Measurements from ENCODE around the gene ANGPT4. TPM values are rescaled to one million over a fixed set of nuclear protein-coding genes. Genes with fewer than 3 reads are reported as not detected.

The ANGPT4 gene
- total and polyA plus RNA-seq, 2 of the 8 experiments (the other 6 are each of a cell fraction or from before 2014, with no cell fraction given) = 0.07 to 0.33 TPM

- TF ChIP-seq BRCA1 (IDR thresholded peaks at IDR 0.05; ENCODE audit: low read depth, low read length) = no peak
- no peak for TF ChIP-seq KDM1A (IDR thresholded peaks at IDR 0.05; ENCODE audit: borderline replicate concordance, low read length)
- TF ChIP-seq YY1 (IDR thresholded peaks at IDR 0.05; ENCODE audit: low read depth, low read length) = no peak
These were observed 47.7 kb upstream of the ANGPT4 start (continued) for GRCh38 chr20:963795-964194.
